Measurements from ENCODE around the gene SSTR3.
A peak's percentile ranks its signal among the peaks of the same experiment; 100 is the strongest.
"Not testable (repeated sequence)": the region's sequence is repeated elsewhere in the genome, so short reads cannot be mapped to it uniquely, and the experiment has no call there.

The SSTR3 gene

DNA sequence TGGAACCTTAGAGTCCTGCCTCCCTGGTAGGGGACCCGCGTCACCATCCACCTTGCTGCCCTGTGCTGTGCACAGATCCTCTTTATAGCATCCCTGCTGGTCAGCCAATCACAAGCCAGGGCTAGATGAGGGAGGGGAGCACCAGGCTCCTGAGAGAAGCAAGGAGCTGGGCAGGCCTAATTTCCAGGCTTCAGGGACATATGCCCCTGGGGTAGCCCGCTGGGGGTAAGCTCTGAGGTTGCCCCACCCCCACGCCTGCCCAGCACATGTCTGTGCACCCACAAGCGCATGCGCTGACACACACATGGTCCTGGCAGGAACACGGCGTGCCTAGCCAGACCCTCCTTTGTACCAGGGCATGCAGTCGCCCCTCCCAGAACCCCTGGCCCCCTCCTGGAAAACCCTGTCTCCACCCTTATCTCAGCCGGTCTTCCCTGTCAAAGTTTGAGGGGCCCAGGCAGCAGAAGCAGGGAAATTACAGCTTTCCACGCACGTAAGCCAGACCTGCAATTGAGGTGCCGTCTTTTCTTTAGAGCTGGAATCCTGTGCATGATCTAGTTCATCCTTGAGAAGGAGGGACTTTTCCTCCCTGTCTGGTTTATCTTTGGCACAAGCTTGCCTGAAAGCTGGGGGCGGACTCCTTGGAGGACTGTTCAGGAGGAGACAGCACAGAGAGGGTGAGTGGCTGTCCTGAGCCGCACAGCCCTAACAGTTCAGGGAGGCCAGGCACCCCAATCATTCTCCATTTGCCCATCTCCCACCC, 2.1 kb downstream of the SSTR3 start:
- DNase-seq (ENCODE audit: low spot score): no peak

DNA sequence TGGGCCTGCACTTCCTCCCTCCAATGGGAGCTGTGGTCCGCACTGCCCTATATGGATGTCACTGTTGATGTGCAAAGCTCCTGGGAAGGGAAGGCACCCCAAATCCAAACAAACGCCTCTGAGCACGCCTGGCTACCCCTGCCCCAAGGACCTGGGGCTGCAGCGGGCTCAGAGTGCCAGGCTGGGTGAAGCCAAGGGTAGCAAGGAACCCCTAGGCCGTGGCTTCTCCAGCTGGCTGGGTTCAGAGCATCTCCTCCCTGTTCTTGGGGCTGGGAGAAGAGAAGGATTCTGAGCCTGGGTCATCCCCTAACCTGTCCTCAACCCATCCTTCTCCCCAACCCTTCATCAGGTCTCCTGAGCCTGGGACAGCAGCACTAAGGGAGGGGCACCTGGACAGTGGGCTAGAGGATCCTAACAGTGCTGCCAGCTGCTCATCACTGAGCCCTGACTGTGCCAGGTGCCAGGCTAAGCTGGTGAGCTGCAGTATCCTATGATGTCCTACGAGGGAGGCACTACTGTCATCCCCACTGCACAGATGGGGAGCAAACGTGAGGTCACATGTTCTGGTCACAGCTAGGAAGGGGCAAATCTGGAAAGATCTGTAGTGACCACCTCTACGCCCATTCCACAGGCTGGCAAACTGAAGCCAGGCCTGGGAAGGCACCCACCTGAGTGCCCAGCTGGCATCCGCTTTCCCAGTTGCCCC, 3.0 kb downstream of the SSTR3 start:
- DNase-seq (ENCODE audit: low spot score): no peak

- no peak for DNase-seq (ENCODE audit: low spot score)
Measured at GRCh38 chr22:37208401-37209139, 3.7 kb downstream of the SSTR3 start.

GRCh38 chr22:37207981-37208380, 4.3 kb downstream of the SSTR3 start:
- DNase-seq (ENCODE audit: low spot score): no peak

- DNase-seq (ENCODE audit: low spot score): no peak
Measured at GRCh38 chr22:37206841-37207821, 5.1 kb downstream of the SSTR3 start.

DNA sequence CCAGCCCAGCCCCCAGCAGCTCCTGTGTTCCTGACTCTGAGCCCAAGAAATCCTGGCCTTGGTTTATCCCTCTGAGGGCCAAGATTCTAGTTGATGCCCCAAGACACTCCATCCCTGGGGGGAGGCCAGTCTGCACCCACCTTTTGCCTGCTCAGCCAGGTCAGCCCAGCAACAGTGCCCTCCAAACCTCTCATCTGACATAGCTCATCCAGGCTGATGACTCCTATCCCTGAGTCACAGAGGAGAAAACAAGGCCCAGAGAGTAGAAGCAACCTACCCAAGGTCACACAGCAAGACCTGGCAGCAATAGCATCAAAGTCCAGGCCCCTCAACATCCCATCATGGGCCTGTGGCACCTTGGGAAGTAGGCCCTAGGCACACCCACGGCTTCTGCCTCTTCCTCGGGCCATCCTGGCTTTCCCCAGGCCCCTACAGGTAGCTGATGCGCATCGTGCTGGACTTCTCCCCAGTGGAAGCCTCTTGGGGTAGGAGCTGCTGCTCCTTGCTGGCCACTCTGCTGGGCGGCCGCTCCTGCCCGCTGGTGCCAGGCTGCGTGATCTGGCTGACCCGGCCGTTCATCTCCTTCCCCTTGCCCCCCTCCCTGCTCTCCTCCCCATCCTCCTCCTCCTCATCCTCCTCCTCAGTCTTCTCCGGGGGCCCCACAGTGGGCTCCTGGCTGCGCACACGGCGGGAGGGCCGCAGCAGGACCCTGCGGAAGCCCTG, 6.0 kb downstream of the SSTR3 start:
- DNase-seq (ENCODE audit: low spot score): no peak

DNA sequence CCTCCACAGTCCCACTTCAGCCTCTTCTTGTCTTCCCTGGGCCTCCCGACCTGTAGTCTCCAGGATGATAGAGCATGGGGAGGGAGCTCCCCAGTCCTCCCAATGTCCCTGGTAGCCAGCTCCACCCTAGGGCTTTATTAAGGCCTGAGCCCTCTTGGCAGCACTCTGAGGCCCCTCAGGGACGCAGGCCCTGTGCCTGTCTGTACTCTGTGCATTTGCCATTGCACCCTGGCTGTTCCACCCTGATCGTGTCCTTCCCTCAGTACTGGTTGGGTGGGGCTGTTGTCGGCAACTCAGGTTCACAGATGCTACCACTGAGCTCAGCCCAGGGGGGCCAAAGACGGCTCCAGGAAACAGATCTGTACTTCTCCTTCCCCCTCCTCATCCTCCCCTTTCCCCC, 7.2 kb downstream of the SSTR3 start:
- no peak for DNase-seq (ENCODE audit: low spot score)

DNA sequence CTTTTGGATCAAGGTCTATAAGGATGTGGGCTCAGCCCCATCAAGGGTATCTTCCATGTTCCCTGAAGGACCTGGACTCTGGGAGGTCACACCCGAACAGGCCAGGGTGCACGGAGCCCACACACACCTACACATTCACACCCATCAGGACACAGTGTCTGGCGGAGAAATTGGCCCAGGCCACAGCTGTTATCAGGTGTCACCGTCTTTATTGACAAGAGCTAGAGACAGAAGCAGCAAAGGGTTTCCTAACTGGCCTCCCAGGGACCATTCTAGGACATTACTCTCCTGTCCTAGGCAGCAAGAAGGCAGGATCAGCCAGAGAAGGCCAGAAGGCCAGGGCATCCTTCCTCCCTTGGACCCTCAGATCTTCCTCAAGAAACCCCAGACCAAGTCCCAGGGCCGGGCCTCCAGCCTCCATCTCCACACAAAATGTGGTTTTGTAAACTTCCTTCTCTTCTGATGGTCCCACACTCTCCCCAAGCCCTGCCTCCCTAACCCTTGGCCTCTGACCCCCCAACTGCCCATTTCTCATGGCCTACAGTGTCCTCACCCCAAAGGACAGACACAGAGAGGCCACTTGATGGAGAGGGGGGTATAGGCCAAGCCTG, 8.1 kb downstream of the SSTR3 start:
- DNase-seq (ENCODE audit: low spot score): no peak

DNA sequence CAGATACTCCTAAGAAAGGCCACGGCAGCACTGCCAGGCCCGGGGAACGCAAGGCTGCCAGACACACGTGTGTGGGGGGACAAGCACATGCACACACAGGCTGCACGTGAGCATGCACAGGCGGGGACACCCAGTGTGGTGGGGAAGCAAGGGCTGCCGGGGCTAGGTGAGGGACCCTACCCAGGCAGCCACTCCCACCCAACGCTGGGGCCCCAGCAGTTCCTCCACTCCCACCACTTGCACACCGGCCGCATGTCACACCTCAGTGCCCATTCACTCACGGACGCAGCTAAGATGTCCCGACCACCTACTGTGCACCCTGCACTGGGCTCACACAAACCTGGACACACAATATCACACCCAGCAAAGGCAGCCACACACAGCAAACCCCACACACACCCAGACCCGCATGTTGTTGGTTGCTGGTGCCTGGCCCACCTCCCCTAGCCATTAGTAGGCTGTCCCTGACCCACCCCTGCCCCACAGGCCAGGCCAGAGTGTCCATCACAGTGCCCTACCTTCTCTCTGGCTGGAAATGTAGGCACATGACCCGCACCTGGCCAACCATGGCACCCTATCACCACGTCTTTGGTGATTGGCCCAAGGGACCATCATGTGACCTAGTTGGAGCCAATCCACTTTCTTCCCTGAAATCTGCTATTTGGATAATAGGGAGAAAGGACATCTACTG, 8.8 kb downstream of the SSTR3 start:
- DNase-seq (ENCODE audit: low spot score): no peak

GRCh38 chr22:37202716-37203115, 9.6 kb downstream of the SSTR3 start:
- DNase-seq (ENCODE audit: low spot score): no peak

- no peak for DNase-seq (ENCODE audit: low spot score)
Measured at GRCh38 chr22:37202001-37202555, 10.2 kb downstream of the SSTR3 start.

- not testable (repeated sequence) for DNase-seq (ENCODE audit: low spot score)
Measured at GRCh38 chr22:37201443-37201820, 10.8 kb downstream of the SSTR3 start.

GRCh38 chr22:37199760-37200108, 12.5 kb downstream of the SSTR3 start:
- no peak for DNase-seq (ENCODE audit: low spot score)

- DNase-seq (ENCODE audit: low spot score): peak; percentile 95
Measured at GRCh38 chr22:37199103-37199759, 13.0 kb downstream of the SSTR3 start.

DNA sequence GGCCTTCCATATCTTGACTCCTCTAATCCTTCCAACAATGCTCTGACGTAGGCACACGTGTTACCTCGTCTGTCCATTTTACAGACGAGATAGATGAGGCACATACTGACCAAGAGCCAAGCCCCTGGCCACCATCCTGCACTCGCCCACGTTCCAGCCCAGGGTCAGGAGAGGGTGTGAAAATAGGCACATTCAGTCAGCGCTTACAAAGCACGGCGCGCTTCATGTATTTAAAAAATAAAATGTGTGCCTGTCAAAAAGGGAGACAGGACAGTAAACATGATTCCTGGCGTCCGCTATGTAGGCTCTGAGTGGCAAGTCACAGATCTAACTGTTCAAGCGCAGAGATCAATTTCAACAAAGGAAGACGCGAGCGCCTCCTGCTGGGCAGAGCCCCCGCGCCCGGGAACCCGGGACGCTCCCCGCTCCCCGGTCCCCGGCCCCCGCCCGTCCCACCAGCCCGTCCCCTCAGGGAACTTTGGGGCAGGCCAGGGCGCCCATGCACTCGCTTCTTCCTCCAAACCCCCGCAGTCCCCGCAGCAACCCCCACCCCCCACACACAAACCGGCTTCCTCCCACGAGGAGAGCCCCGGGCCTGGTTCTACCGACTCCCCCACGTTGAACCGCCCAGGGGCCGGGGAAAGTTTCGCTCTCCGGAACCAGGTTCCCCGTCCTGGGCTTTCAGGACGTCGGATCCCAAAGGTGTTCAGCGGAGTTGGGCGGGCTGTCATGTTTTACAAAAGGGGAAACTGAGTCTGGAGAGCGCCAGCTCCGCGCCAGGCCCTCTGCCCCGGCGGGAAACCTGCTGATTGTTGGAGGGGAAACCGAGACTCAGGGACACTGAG, 13.8 kb downstream of the SSTR3 start:
- peak; percentile 72 for DNase-seq (ENCODE audit: low spot score)

GRCh38 chr22:37197451-37198257, 14.6 kb downstream of the SSTR3 start:
- no peak for DNase-seq (ENCODE audit: low spot score)
